HEK293 (cell line): ENCODE data around the gene ZNF483.

Source experiments
- CTCF ChIA-PET: fragments of 350-600 bp; formaldehyde crosslinking; extraction: SDS; loops from one replicate; lab custom pipeline; 2021; ENCODE audit warnings: antibody characterized with exemption; lab: Yijun Ruan, JAX
- POLR2A ChIA-PET: fragments of 300-600 bp; formaldehyde crosslinking; extraction: SDS; loops from one replicate; lab custom pipeline; 2020; ENCODE audit warnings: antibody characterized with exemption, inconsistent platforms; lab: Yijun Ruan, JAX
- H3K27ac ChIP-seq: fragments of 200-500 bp; sonication (Bioruptor generic); 2 replicates; pipeline ENCODE4 v1.5.1; 2014; ENCODE audit warnings: low read depth, low read length, control low read depth, inconsistent platforms; ENCODE audit errors: extremely low read depth
- H3K36me3 ChIP-seq, 2 experiments: fragments of 200-500 bp in 1 of 2; sonication (Bioruptor generic) in 1 of 2; 1 replicate in 1 of 2; 2 replicates in 1 of 2; pipeline ENCODE4 v1.5.1; 2014 to 2017; ENCODE audit warnings: inconsistent platforms in 2 of 2, low read length in 2 of 2; ENCODE audit not compliant: control insufficient read depth in 2 of 2, insufficient read depth in 1 of 2
- H3K4me1 ChIP-seq: fragments of 200-500 bp; sonication (Bioruptor generic); 2 replicates; pipeline ENCODE4 v1.5.1; 2014; ENCODE audit warnings: mild to moderate bottlenecking, low read length, inconsistent platforms; ENCODE audit not compliant: control insufficient read depth, insufficient read depth
- H3K4me3 ChIP-seq: 2 replicates; pipeline ENCODE4 v1.5.1; 2011; ENCODE audit warnings: low read depth, mild to moderate bottlenecking, control low read depth, low read length, moderate library complexity
- H3K9me3 ChIP-seq: fragments of 200-500 bp; sonication (Bioruptor generic); 2 replicates; pipeline ENCODE4 v1.5.1; 2014; ENCODE audit warnings: low read depth, low read length, inconsistent platforms; ENCODE audit not compliant: control insufficient read depth, insufficient read depth
- AEBP2 ChIP-seq: fragments of 450-650 bp; formaldehyde crosslinking; IDR thresholded peaks from 2 replicates; pipeline ENCODE4 v1.5.1; 2016; ENCODE audit warnings: missing biosample characterization, missing genetic modification characterization, borderline replicate concordance
- HOXC10 ChIP-seq: sonication (generic); formaldehyde crosslinking; IDR thresholded peaks from 2 replicates; pipeline ENCODE4 v1.8.1; 2023; ENCODE audit warnings: mild to moderate bottlenecking, missing genetic modification reagents
- KLF9 ChIP-seq: fragments of 450-650 bp; formaldehyde crosslinking; IDR thresholded peaks from 2 replicates; pipeline ENCODE4 v1.5.1; 2016; ENCODE audit warnings: missing biosample characterization, missing genetic modification characterization, low read depth
- MEIS1 ChIP-seq: sonication (generic); formaldehyde crosslinking; IDR thresholded peaks from 2 replicates; pipeline ENCODE4 v1.8.1; 2022; ENCODE audit warnings: missing genetic modification reagents, mild to moderate bottlenecking, borderline replicate concordance
- MYNN ChIP-seq: fragments of 450-650 bp; formaldehyde crosslinking; IDR thresholded peaks from 2 replicates; pipeline ENCODE4 v1.5.1; 2016; ENCODE audit warnings: missing biosample characterization, missing genetic modification characterization, borderline replicate concordance
- PRDM10 ChIP-seq: fragments of 450-650 bp; formaldehyde crosslinking; IDR thresholded peaks from 2 replicates; pipeline ENCODE4 v1.5.1; 2016; ENCODE audit warnings: missing biosample characterization, missing genetic modification characterization
- PRDM6 ChIP-seq: fragments of 450-650 bp; formaldehyde crosslinking; IDR thresholded peaks from 2 replicates; pipeline ENCODE4 v1.5.1; 2017; ENCODE audit warnings: missing biosample characterization, missing genetic modification characterization
- TRIM28 ChIP-seq: IDR thresholded peaks from 2 replicates; pipeline ENCODE4 v1.6.1; 2011; ENCODE audit warnings: low read length, control low read depth, borderline replicate concordance
- ZIC2 ChIP-seq: fragments of 450-650 bp; formaldehyde crosslinking; IDR thresholded peaks from 2 replicates; pipeline ENCODE4 v1.5.1; 2016; ENCODE audit warnings: missing biosample characterization, missing genetic modification characterization
- ZNF184 ChIP-seq: fragments of 450-650 bp; IDR thresholded peaks from 2 replicates; pipeline ENCODE4 v1.5.1; 2018; ENCODE audit warnings: missing biosample characterization, mild to moderate bottlenecking, missing genetic modification characterization
- ZNF214 ChIP-seq: fragments of 450-650 bp; formaldehyde crosslinking; IDR thresholded peaks from 2 replicates; pipeline ENCODE4 v1.5.1; 2017; ENCODE audit warnings: missing biosample characterization, mild to moderate bottlenecking, missing genetic modification characterization, borderline replicate concordance
- ZNF223 ChIP-seq: fragments of 450-650 bp; formaldehyde crosslinking; IDR thresholded peaks from 2 replicates; pipeline ENCODE4 v1.5.1; 2016; ENCODE audit warnings: missing biosample characterization, missing genetic modification characterization
- ZNF324 ChIP-seq: fragments of 450-650 bp; formaldehyde crosslinking; IDR thresholded peaks from 2 replicates; pipeline ENCODE4 v1.5.1; 2016; ENCODE audit warnings: missing biosample characterization, missing genetic modification characterization
- ZNF518A ChIP-seq: fragments of 450-650 bp; formaldehyde crosslinking; conservative IDR thresholded peaks from 2 replicates; pipeline ENCODE4 v1.5.1; 2016; ENCODE audit warnings: low read depth, missing biosample characterization, missing genetic modification characterization
- ZNF529 ChIP-seq: fragments of 450-650 bp; formaldehyde crosslinking; IDR thresholded peaks from 2 replicates; pipeline ENCODE4 v1.5.1; 2017; ENCODE audit warnings: missing genetic modification characterization, missing biosample characterization; ENCODE audit not compliant: insufficient replicate concordance
- ZNF585B ChIP-seq: fragments of 450-650 bp; formaldehyde crosslinking; IDR thresholded peaks from 2 replicates; pipeline ENCODE4 v1.5.1; 2016; ENCODE audit warnings: missing biosample characterization, missing genetic modification characterization
- ZNF596 ChIP-seq: fragments of 450-650 bp; IDR thresholded peaks from 2 replicates; pipeline ENCODE4 v1.5.0; 2018; ENCODE audit warnings: missing biosample characterization, mild to moderate bottlenecking, missing genetic modification characterization, moderate library complexity
- ZNF660 ChIP-seq: fragments of 450-650 bp; IDR thresholded peaks from 2 replicates; pipeline ENCODE4 v1.5.1; 2018; ENCODE audit warnings: missing biosample characterization, mild to moderate bottlenecking, missing genetic modification characterization
- ZSCAN5A ChIP-seq: fragments of 450-650 bp; formaldehyde crosslinking; IDR thresholded peaks from 2 replicates; pipeline ENCODE4 v1.5.1; 2016; ENCODE audit warnings: missing biosample characterization, missing genetic modification characterization

The ZNF483 gene

GRCh38 chr9:111586378-111586777 lies 61.4 kb downstream of the ZNF483 start:
- Histone ChIP-seq H3K9me3 (no peaks in the 10 kb centered on the region), H3K4me1 (no peaks in the 10 kb centered on the region), H3K36me3 (peaks cover 0 to 43% of the 10 kb centered on the region in 2 experiments; a peak in 2 of 3 replicates), H3K4me3 (no peak overlapping the region), H3K27ac (no peak overlapping the region)
- TF ChIP-seq PRDM6 (tag by site-specific recombination) (no peak), ZNF529 (tag by site-specific recombination) (no peak), ZNF214 (tag by site-specific recombination) (no peak), ZNF596 (tag by site-specific recombination) (no peak), AEBP2 (tag by site-specific recombination) (no peak), ZNF324 (tag by site-specific recombination) (no peak), TRIM28 (no peak), MYNN (tag by site-specific recombination) (no peak), ZNF518A (no peak), ZNF184 (tag by site-specific recombination) (no peak), ZNF660 (no peak)
- ChIA-PET POLR2A (no interaction called here), CTCF (no interaction called here)

- ChIA-PET POLR2A (no interaction called here), CTCF (interaction anchor here (0.6 kb wide), 1 partner anchor 163 kb away, joined by 3 read pairs; no protein-coding TSS in a partner anchor)
- no peaks in the 10 kb centered on the region for H3K4me1 ChIP-seq
- H3K4me3 ChIP-seq, result no peak overlapping the region
- peaks cover 0 to 31% of the 10 kb centered on the region in 2 experiments; a peak in 2 of 3 replicates for H3K36me3 ChIP-seq
- H3K9me3 ChIP-seq, result no peaks in the 10 kb centered on the region
- no peak overlapping the region for H3K27ac ChIP-seq
- TF ChIP-seq ZSCAN5A (tag by site-specific recombination) (no peak), MEIS1 (CRISPR knock-in tag) (no peak), ZNF585B (tag by site-specific recombination) (no peak), ZIC2 (tag by site-specific recombination) (no peak), ZNF223 (tag by site-specific recombination) (no peak), HOXC10 (CRISPR knock-in tag) (no peak), KLF9 (tag by site-specific recombination) (no peak), PRDM6 (tag by site-specific recombination) (no peak), PRDM10 (no peak)
These were observed 63.9 kb downstream of the ZNF483 start for GRCh38 chr9:111588846-111589245.
